Right lobe of liver (tissue), 6 donors: ENCODE results near the gene GALNTL6. TPM values are rescaled to one million over a fixed set of nuclear protein-coding genes. Genes with fewer than 3 reads are reported as not detected.

Experiments used
- ATAC-seq, 4 donors: fragments of 200-7000 bp; cut with Tn5 transposase; one replicate each; pipeline ENCODE4 v1.9.1; 2020; ENCODE audit warnings: mild to moderate bottlenecking in 4 of 4, moderate library complexity in 4 of 4
- DNase-seq, 3 donors: peaks; one replicate each; pipeline ENCODE4 v3.0.0-alpha.2; 2020
- H3K27ac ChIP-seq, 3 donors: fragments of 200-600 bp; one replicate each; pipeline ENCODE4 v1.8.0; 2022
- H3K27me3 ChIP-seq, 2 donors: fragments of 200-600 bp; one replicate each; pipeline ENCODE4 v1.8.0; 2022
- H3K36me3 ChIP-seq, 4 donors: fragments of 200-600 bp; sonication (generic) in 1 of 4; one replicate each; pipeline versions ENCODE4 v1.5.1 to v1.8.0; 2017 to 2022; ENCODE audit warnings: control low read depth in 1 of 4
- H3K4me1 ChIP-seq, 4 donors: fragments of 200-600 bp; sonication (generic) in 1 of 4; one replicate each; pipeline versions ENCODE4 v1.5.1 to v1.8.0; 2017 to 2022; ENCODE audit warnings: control low read depth in 1 of 4
- H3K4me3 ChIP-seq, 3 donors: fragments of 200-600 bp; one replicate each; pipeline ENCODE4 v1.8.0; 2022
- H3K9me3 ChIP-seq, 4 donors: fragments of 200-600 bp; sonication (generic) in 1 of 4; one replicate each; pipeline versions ENCODE4 v1.5.1 to v1.8.0; 2017 to 2022; ENCODE audit warnings: control low read depth in 1 of 4
- POLR2A ChIP-seq: fragments of 450-650 bp; IDR thresholded peaks from one replicate; pipeline ENCODE4 v1.6.1; 2017; ENCODE audit warnings: antibody characterized with exemption, mild to moderate bottlenecking
- WGBS: methylation state at CpG from one replicate; pipeline ENCODE4 v1.1.6; 2018; ENCODE audit warnings: low coverage, low lambda C conversion rate; ENCODE audit not compliant: insufficient coverage; ENCODE audit errors: missing lambda C conversion rate; 5-methylcytosine and 5-hydroxymethylcytosine counted together
- intact Hi-C, 2 donors: fragments of 100-400 bp; cut with DNase I; formaldehyde crosslinking; loops; one replicate each; pipeline versions ENCODE4 v1.11.2 to v1.14.1; 2022
- total RNA-seq, 6 experiments: library from RNA; depleted of rRNA in 2 of 6; stranded (reverse); fragments of >200 nt in 2 of 6; fragmentation: NEBNext Ultra II Directional in 3 of 6; extraction: Animal tissue kit (Norgen Biotek cat#: 25700) in 3 of 6; gene quantifications; one replicate each; pipeline versions ENCODE4 v1.1.0 to v1.2.4, GENCODE V29; 2016 to 2023
- TF ChIP-seq, protein P1 (sequence below), 4 donors: fragments of 200-600 bp in 3 of 4; fragments of 450-650 bp in 1 of 4; IDR thresholded peaks; one replicate each; pipeline versions ENCODE4 v1.5.1 to v1.8.0; 2016 to 2022; ENCODE audit warnings: antibody characterized with exemption in 4 of 4, mild to moderate bottlenecking in 2 of 4
- donor health status: DM: no; HTN: yes; CAD: no.
- donor health status: DM: no; HTN: no; CAD: no.
- donor health status: DM: no; HTN: no; CAD: no.
- donor health status: DM: no; HTN: yes; CAD: no.
- donor health status: DM: no; HTN: yes; CAD: no.

GALNTL6 gene
- total RNA-seq, 6 experiments from 2014 or later, result 0.15 to 1.1 (median 0.30) TPM; not detected in 3

- TF ChIP-seq POLR2A, result no peak
- TF ChIP-seq, protein P1, sequence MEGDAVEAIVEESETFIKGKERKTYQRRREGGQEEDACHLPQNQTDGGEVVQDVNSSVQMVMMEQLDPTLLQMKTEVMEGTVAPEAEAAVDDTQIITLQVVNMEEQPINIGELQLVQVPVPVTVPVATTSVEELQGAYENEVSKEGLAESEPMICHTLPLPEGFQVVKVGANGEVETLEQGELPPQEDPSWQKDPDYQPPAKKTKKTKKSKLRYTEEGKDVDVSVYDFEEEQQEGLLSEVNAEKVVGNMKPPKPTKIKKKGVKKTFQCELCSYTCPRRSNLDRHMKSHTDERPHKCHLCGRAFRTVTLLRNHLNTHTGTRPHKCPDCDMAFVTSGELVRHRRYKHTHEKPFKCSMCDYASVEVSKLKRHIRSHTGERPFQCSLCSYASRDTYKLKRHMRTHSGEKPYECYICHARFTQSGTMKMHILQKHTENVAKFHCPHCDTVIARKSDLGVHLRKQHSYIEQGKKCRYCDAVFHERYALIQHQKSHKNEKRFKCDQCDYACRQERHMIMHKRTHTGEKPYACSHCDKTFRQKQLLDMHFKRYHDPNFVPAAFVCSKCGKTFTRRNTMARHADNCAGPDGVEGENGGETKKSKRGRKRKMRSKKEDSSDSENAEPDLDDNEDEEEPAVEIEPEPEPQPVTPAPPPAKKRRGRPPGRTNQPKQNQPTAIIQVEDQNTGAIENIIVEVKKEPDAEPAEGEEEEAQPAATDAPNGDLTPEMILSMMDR (IDR thresholded peaks at IDR 0.05), result no peak
- Histone ChIP-seq H3K27me3 (no peaks in the 10 kb centered on the region), H3K4me3 (no peak overlapping the region), H3K9me3 (no peaks in the 10 kb centered on the region), H3K27ac (no peak overlapping the region), H3K36me3 (no peaks in the 10 kb centered on the region), H3K4me1 (no peaks in the 10 kb centered on the region)
- DNase-seq (no peak), ATAC-seq (no peak)
- 67% methylated on average over 6 of the region's 6 CpGs for WGBS
- intact Hi-C loops, result no loop called here
Observed at GRCh38 chr4:172657081-172657480, 843.9 kb downstream of the GALNTL6 start.

DNA sequence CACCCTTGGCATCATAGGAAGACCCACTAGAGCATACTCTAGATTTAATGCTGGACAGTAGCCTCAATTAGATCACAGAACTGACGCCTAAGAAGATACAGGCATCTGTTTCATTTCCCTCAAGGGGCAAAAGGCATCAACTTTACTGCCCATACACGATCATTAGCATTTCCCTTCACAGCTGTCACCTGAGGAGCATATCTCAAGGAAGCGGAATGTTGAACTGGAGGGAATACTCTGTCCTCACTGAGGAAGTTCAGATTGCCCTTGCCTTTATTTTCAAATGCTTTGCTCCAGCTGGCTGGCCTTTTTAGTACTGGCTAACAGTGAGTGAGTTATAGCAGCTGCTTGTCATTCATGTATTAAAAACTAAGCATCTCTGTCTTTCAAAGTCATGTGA lies 847.0 kb downstream of the GALNTL6 start:
- Histone ChIP-seq H3K4me1 (no peaks in the 10 kb centered on the region), H3K9me3 (no peaks in the 10 kb centered on the region), H3K4me3 (no peak overlapping the region), H3K27me3 (no peaks in the 10 kb centered on the region), H3K27ac (no peak overlapping the region), H3K36me3 (no peaks in the 10 kb centered on the region)
- intact Hi-C loops, result no loop called here
- no peak for TF ChIP-seq POLR2A
- TF ChIP-seq, protein P1 (IDR thresholded peaks at IDR 0.05), result no peak
- DNase-seq, result no peak
- ATAC-seq, result no peak
- WGBS, result 31% methylated on average over 3 of the region's 3 CpGs

DNA sequence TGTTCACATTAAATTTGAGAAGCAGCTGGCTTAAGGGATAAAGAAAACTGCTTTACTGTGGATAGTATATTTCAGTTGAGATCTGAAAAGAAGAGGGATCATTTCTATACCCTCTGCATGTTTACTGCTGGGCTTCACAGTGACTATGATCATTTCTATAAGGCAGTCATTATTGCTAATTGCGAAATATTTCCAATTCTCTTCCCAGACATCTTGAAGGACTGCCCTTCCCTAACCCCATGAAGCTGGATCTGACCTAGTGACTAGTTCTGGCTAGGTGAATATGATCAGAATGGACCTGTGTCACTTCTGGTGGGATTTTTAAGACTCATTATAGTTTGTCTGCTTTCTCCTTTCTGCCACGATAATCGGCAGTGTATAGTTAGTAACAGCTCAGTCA lies 848.9 kb downstream of the GALNTL6 start:
- Histone ChIP-seq H3K27ac (no peak overlapping the region), H3K9me3 (no peaks in the 10 kb centered on the region), H3K4me1 (no peaks in the 10 kb centered on the region), H3K4me3 (no peak overlapping the region), H3K36me3 (no peaks in the 10 kb centered on the region), H3K27me3 (no peaks in the 10 kb centered on the region)
- WGBS, result 66% methylated on average over 2 of the region's 3 CpGs
- TF ChIP-seq, protein P1 (IDR thresholded peaks at IDR 0.05), result no peak
- TF ChIP-seq POLR2A, result no peak
- ATAC-seq (no peak), DNase-seq (no peak)
- intact Hi-C loops, result no loop called here

DNA sequence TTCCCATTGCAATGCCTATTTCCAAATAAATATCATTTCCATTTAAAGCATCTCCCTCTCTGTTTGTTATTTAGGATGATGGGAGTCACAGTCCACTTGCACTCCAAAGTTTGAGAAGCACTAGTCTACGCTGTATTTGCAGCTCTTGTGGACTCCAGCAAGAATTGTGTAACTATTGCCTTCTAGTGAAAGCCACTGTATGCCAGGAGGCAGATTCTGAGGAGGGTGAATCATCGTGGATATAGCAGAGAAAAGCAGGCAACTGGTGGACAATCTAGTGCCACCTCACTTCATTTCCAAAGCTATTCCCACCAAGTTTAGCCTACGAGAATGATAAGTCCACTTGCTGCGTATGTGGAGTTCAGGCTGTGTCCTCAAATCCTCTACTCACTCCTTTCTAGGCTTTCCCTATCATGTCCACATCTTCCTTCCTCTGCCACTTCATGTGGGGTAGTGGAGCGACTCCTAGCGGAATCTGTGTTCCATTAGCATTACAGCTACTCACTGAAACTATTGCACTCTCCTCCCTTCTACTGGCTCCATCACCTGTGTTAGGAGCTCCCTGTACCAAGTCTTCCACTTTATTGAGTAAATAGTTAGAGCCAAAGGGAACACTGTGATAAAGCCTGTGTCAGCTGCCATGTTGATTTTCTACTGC lies 853.6 kb downstream of the GALNTL6 start:
- H3K4me3 ChIP-seq, result no peak overlapping the region
- ATAC-seq, result no peak
- no peak overlapping the region for H3K27ac ChIP-seq
- no peaks in the 10 kb centered on the region for H3K36me3 ChIP-seq
- no peaks in the 10 kb centered on the region for H3K27me3 ChIP-seq
- no peaks in the 10 kb centered on the region for H3K4me1 ChIP-seq
- intact Hi-C loops, result no loop called here
- H3K9me3 ChIP-seq, result no peaks in the 10 kb centered on the region
- TF ChIP-seq, protein P1 (IDR thresholded peaks at IDR 0.05), result no peak
- TF ChIP-seq POLR2A, result no peak
- DNase-seq, result no peak
- 62% methylated on average over 6 of the region's 6 CpGs for WGBS

- H3K36me3 ChIP-seq, result no peaks in the 10 kb centered on the region
- no peaks in the 10 kb centered on the region for H3K27me3 ChIP-seq
- no peak overlapping the region for H3K4me3 ChIP-seq
- no peak overlapping the region for H3K27ac ChIP-seq
- TF ChIP-seq, protein P1 (IDR thresholded peaks at IDR 0.05), result no peak
- no peak for TF ChIP-seq POLR2A
- DNase-seq (no peak), ATAC-seq (no peak)
- intact Hi-C loops, result no loop called here
- H3K9me3 ChIP-seq, result no peaks in the 10 kb centered on the region
- no peaks in the 10 kb centered on the region for H3K4me1 ChIP-seq
Observed at GRCh38 chr4:172674811-172675210, 861.6 kb downstream of the GALNTL6 start.
